HG03354 (cell line): ENCODE data around the gene PRRG3.

Experiments used
- ATAC-seq: cut with Tn5 transposase; IDR thresholded peaks from one replicate; pipeline ENCODE4 v1.9.1; 2021; ENCODE audit warnings: mild to moderate bottlenecking; ENCODE audit not compliant: unreplicated experiment, poor library complexity, severe bottlenecking

The PRRG3 gene

GRCh38 chrX:151737494-151737893 lies 42.2 kb downstream of the PRRG3 start:
- ATAC-seq = no peak

GRCh38 chrX:151738751-151739150 lies 43.5 kb downstream of the PRRG3 start:
- ATAC-seq = no peak

GRCh38 chrX:151741606-151742005 lies 46.3 kb downstream of the PRRG3 start:
- ATAC-seq = no peak

GRCh38 chrX:151742311-151742710 lies 47.1 kb downstream of the PRRG3 start:
- ATAC-seq = no peak

- ATAC-seq = no peak
Observed at GRCh38 chrX:151743651-151744470, 48.6 kb downstream of the PRRG3 start.

GRCh38 chrX:151745651-151746050 lies 50.4 kb downstream of the PRRG3 start:
- no peak for ATAC-seq

- ATAC-seq = no peak
Observed at GRCh38 chrX:151746502-151746901, 51.2 kb downstream of the PRRG3 start.

- no peak for ATAC-seq
Observed at GRCh38 chrX:151750511-151750910, 55.3 kb downstream of the PRRG3 start.

GRCh38 chrX:151752847-151753246 lies 57.6 kb downstream of the PRRG3 start:
- ATAC-seq = no peak

- ATAC-seq = peak; percentile 85
Observed at GRCh38 chrX:151753313-151754046, 58.2 kb downstream of the PRRG3 start.

- no peak for ATAC-seq
Observed at GRCh38 chrX:151754047-151754429, 58.8 kb downstream of the PRRG3 start.

- no peak for ATAC-seq
Observed at GRCh38 chrX:151754641-151755215, 59.5 kb downstream of the PRRG3 start.
